GM23338 (cell line): ENCODE data around the gene PAX3. TPM values are rescaled to one million over a fixed set of nuclear protein-coding genes. Genes with fewer than 3 reads are reported as not detected.

ENCODE experiments used
- ATAC-seq: fragments of 200-7000 bp; cut with Tn5 transposase; 3 replicates; pipeline ENCODE4 v1.9.1; 2020
- DNase-seq: peaks from one replicate; pipeline ENCODE4 v3.0.0-alpha.2; 2015; ENCODE audit warnings: low spot score
- H2AFZ ChIP-seq: fragments of 200-600 bp; sonication (generic); 2 replicates; pipeline ENCODE4 v1.8.0; 2016; ENCODE audit warnings: antibody characterized with exemption, mild to moderate bottlenecking, moderate library complexity
- H3F3A ChIP-seq: fragments of 200-600 bp; sonication (generic); replicated peaks from 2 replicates; pipeline ENCODE4 v1.8.0; 2017; ENCODE audit warnings: antibody characterized with exemption, mixed run types, low read depth
- H3K27ac ChIP-seq: fragments of 200-600 bp; sonication (generic); 2 replicates; pipeline ENCODE4 v1.6.1; 2016; ENCODE audit warnings: low read depth
- H3K27me3 ChIP-seq: fragments of 200-600 bp; sonication (generic); 2 replicates; pipeline ENCODE4 v1.8.0; 2016; ENCODE audit warnings: mild to moderate bottlenecking, mixed run types, moderate library complexity; ENCODE audit not compliant: insufficient read depth
- H3K36me3 ChIP-seq: fragments of 200-600 bp; sonication (generic); 2 replicates; pipeline ENCODE4 v1.8.0; 2016; ENCODE audit warnings: mild to moderate bottlenecking; ENCODE audit not compliant: insufficient read depth
- H3K4me1 ChIP-seq: fragments of 200-600 bp; sonication (generic); 2 replicates; pipeline ENCODE4 v1.8.0; 2016; ENCODE audit warnings: mild to moderate bottlenecking, moderate library complexity; ENCODE audit not compliant: insufficient read depth
- H3K4me2 ChIP-seq: fragments of 200-600 bp; sonication (generic); 2 replicates; pipeline ENCODE4 v1.7.1; 2017; ENCODE audit warnings: mixed run types
- H3K4me3 ChIP-seq: fragments of 200-600 bp; sonication (generic); 2 replicates; pipeline ENCODE4 v1.6.1; 2016; ENCODE audit warnings: mixed run types
- H3K79me2 ChIP-seq: fragments of 200-600 bp; sonication (generic); replicated peaks from 2 replicates; pipeline ENCODE4 v1.8.0; 2017; ENCODE audit warnings: mild to moderate bottlenecking; ENCODE audit not compliant: insufficient read depth
- H3K9me2 ChIP-seq: fragments of 200-600 bp; sonication (generic); 2 replicates; pipeline ENCODE4 v1.8.0; 2017; ENCODE audit not compliant: insufficient read depth
- H4K20me1 ChIP-seq: fragments of 200-600 bp; sonication (generic); replicated peaks from 2 replicates; pipeline ENCODE4 v1.8.0; 2017; ENCODE audit warnings: mild to moderate bottlenecking; ENCODE audit not compliant: insufficient read depth
- H3K27ac Mint-ChIP-seq: 2 replicates; pipeline ENCODE4 v1.8.0; 2020; ENCODE audit warnings: inconsistent platforms, mild to moderate bottlenecking, moderate library complexity, mixed read lengths
- H3K27me3 Mint-ChIP-seq: 3 replicates; pipeline ENCODE4 v1.8.0; 2022; ENCODE audit warnings: low read depth, mild to moderate bottlenecking, moderate library complexity, mixed read lengths, inconsistent platforms; ENCODE audit not compliant: insufficient read depth, poor library complexity
- H3K36me3 Mint-ChIP-seq: 3 replicates; pipeline ENCODE4 v1.8.0; 2021; ENCODE audit warnings: low read depth, mild to moderate bottlenecking, inconsistent platforms, moderate library complexity, mixed read lengths
- H3K4me1 Mint-ChIP-seq: 3 replicates; pipeline ENCODE4 v1.8.0; 2020; ENCODE audit warnings: mild to moderate bottlenecking, inconsistent platforms, mixed read lengths
- H3K4me3 Mint-ChIP-seq: 3 replicates; pipeline ENCODE4 v1.8.0; 2021; ENCODE audit warnings: moderate library complexity, mild to moderate bottlenecking, inconsistent platforms, mixed read lengths
- H3K9me3 Mint-ChIP-seq: 3 replicates; pipeline ENCODE4 v1.8.0; 2020; ENCODE audit warnings: moderate library complexity, mild to moderate bottlenecking, inconsistent platforms, mixed read lengths
- CREB1 ChIP-seq: fragments of 250-450 bp; sonication (Bioruptor Pico); IDR thresholded peaks from 2 replicates; pipeline ENCODE4 v1.5.0; 2020; ENCODE audit warnings: low read depth, mild to moderate bottlenecking, moderate library complexity
- CTCF ChIP-seq, 2 experiments: fragments of 200-600 bp in 1 of 2; sonication (generic) in 1 of 2; conservative IDR thresholded peaks; 2 replicates each; pipeline versions ENCODE4 v1.5.1 to v1.6.1; 2016 to 2017; ENCODE audit warnings: antibody characterized with exemption in 2 of 2, low read depth in 2 of 2, mild to moderate bottlenecking in 2 of 2, moderate library complexity in 1 of 2
- ETS1 ChIP-seq: IDR thresholded peaks from 2 replicates; pipeline ENCODE4 v1.6.1; 2016; ENCODE audit warnings: antibody characterized with exemption
- EZH2 ChIP-seq: fragments of 200-600 bp; sonication (generic); IDR thresholded peaks from one replicate; pipeline ENCODE4 v1.8.0; 2017; ENCODE audit warnings: antibody characterized with exemption, mild to moderate bottlenecking, low read depth; ENCODE audit not compliant: unreplicated experiment
- EZH2phosphoT487 ChIP-seq: fragments of 200-600 bp; sonication (generic); IDR thresholded peaks from one replicate; pipeline ENCODE4 v1.8.1; 2018; ENCODE audit warnings: antibody characterized with exemption; ENCODE audit not compliant: unreplicated experiment
- JUNB ChIP-seq: IDR thresholded peaks from one replicate; pipeline ENCODE4 v1.6.1; 2016; ENCODE audit warnings: antibody characterized with exemption; ENCODE audit not compliant: unreplicated experiment
- NANOG ChIP-seq: IDR thresholded peaks from 2 replicates; pipeline ENCODE4 v1.6.1; 2016; ENCODE audit warnings: antibody characterized with exemption, borderline replicate concordance
- POLR2AphosphoS5 ChIP-seq: IDR thresholded peaks from 2 replicates; pipeline ENCODE4 v1.6.1; 2016; ENCODE audit warnings: antibody characterized with exemption, low read depth
- REST ChIP-seq: IDR thresholded peaks from one replicate; pipeline ENCODE4 v1.6.1; 2018; ENCODE audit warnings: antibody characterized with exemption; ENCODE audit not compliant: unreplicated experiment
- STAT1 ChIP-seq: IDR thresholded peaks from one replicate; pipeline ENCODE4 v1.6.1; 2016; ENCODE audit warnings: antibody characterized with exemption; ENCODE audit not compliant: unreplicated experiment
- ZNF114 ChIP-seq: fragments of 250-450 bp; sonication (Bioruptor Pico); IDR thresholded peaks from 2 replicates; pipeline ENCODE4 v1.5.0; 2020; ENCODE audit warnings: mild to moderate bottlenecking, moderate library complexity
- ZNF331 ChIP-seq: fragments of 250-450 bp; sonication (Bioruptor Pico); IDR thresholded peaks from 2 replicates; pipeline ENCODE4 v1.5.0; 2020; ENCODE audit warnings: low read depth, mild to moderate bottlenecking, moderate library complexity
- ZNF462 ChIP-seq: fragments of 250-450 bp; sonication (Bioruptor Pico); IDR thresholded peaks from 2 replicates; pipeline ENCODE4 v1.5.0; 2020; ENCODE audit warnings: mild to moderate bottlenecking, moderate library complexity
- polyA plus RNA-seq: library from polyadenylated mRNA; unstranded; fragments of >200 nt; fragmentation: Nextera tagmentation; extraction: Ambion mirVana; gene quantifications from 2 replicates; pipeline ENCODE4 v1.2.1, GENCODE V29; 2016
- total RNA-seq: library from RNA; depleted of rRNA; stranded (reverse); fragments of >200 nt; shearing (Covaris generic); gene quantifications from 2 replicates; pipeline ENCODE4 v1.2.3, GENCODE V29; 2014

The PAX3 gene
- total and polyA plus RNA-seq, 2 experiments from 2014 or later = not detected

- no peak overlapping the region for H3K4me3 Mint-ChIP-seq
- no peak for TF ChIP-seq NANOG
- no peak for TF ChIP-seq REST
- no peak for TF ChIP-seq CTCF (conservative IDR thresholded peaks at IDR 0.05; ENCODE audit: low read depth in 2 of 2)
- no peak for TF ChIP-seq EZH2phosphoT487
- TF ChIP-seq ZNF331 (CRISPR knock-in tag) = no peak
- TF ChIP-seq CREB1 (CRISPR knock-in tag) = no peak
- TF ChIP-seq STAT1 = no peak
- TF ChIP-seq JUNB = no peak
- no peak for TF ChIP-seq POLR2AphosphoS5
- no peak for TF ChIP-seq EZH2
- TF ChIP-seq ZNF462 (CRISPR knock-in tag) = no peak
- no peak for TF ChIP-seq ZNF114
- TF ChIP-seq ETS1 = no peak
- no peaks in the 10 kb centered on the region for H3K9me3 Mint-ChIP-seq
These were observed 119.2 kb downstream of the PAX3 start for GRCh38 chr2:222179592-222179991.

More at GRCh38 chr2:222179592-222179991, 119.2 kb downstream of the PAX3 start:
- no peaks in the 10 kb centered on the region for H3K36me3 Mint-ChIP-seq
- Histone ChIP-seq H3K27ac (no peak overlapping the region), H3K4me2 (no peak overlapping the region), H3K79me2 (no peaks in the 10 kb centered on the region), H3F3A (no peaks in the 10 kb centered on the region), H3K4me1 (peaks cover 2% of the 10 kb centered on the region; the same call in 1 of the 2 replicates), H3K9me2 (0 out of 2 replicates have a peak, but pooled peaks cover 6% of the 10 kb centered on the region), H4K20me1 (no peaks in the 10 kb centered on the region), H3K4me3 (no peak overlapping the region), H2AFZ (no peak overlapping the region), H3K27me3 (peaks cover 10% of the 10 kb centered on the region), H3K36me3 (no peaks in the 10 kb centered on the region)
- no peak for ATAC-seq
- no peak for DNase-seq
- peaks cover 3% of the 10 kb centered on the region for H3K27me3 Mint-ChIP-seq
- peaks cover 5% of the 10 kb centered on the region for H3K4me1 Mint-ChIP-seq
- no peak overlapping the region for H3K27ac Mint-ChIP-seq
